HUES6 (cell line): ENCODE data around the gene SHMT2.

Experiments
- H3K27ac ChIP-seq: 2 replicates; pipeline ENCODE4 v1.7.0; 2013; ENCODE audit warnings: low read depth, mild to moderate bottlenecking, low read length, inconsistent platforms
- H3K27me3 ChIP-seq: 2 replicates; pipeline ENCODE4 v1.6.1; 2013; ENCODE audit warnings: low read length; ENCODE audit not compliant: control insufficient read depth, insufficient read depth
- H3K36me3 ChIP-seq: 2 replicates; pipeline ENCODE4 v1.6.1; 2013; ENCODE audit warnings: low read length; ENCODE audit not compliant: control insufficient read depth, insufficient read depth
- H3K4me1 ChIP-seq: 2 replicates; pipeline ENCODE4 v1.6.1; 2013; ENCODE audit warnings: low read length; ENCODE audit not compliant: control insufficient read depth, insufficient read depth
- H3K4me3 ChIP-seq: 2 replicates; pipeline ENCODE4 v1.5.1; 2013; ENCODE audit warnings: low read depth, low read length
- H3K9ac ChIP-seq: one replicate; pipeline ENCODE4 v1.6.1; 2013; ENCODE audit warnings: mild to moderate bottlenecking, low read length
- H3K9me3 ChIP-seq: 2 replicates; pipeline ENCODE4 v1.6.1; 2013; ENCODE audit warnings: low read depth, low read length; ENCODE audit not compliant: control insufficient read depth, insufficient read depth

SHMT2 gene

DNA sequence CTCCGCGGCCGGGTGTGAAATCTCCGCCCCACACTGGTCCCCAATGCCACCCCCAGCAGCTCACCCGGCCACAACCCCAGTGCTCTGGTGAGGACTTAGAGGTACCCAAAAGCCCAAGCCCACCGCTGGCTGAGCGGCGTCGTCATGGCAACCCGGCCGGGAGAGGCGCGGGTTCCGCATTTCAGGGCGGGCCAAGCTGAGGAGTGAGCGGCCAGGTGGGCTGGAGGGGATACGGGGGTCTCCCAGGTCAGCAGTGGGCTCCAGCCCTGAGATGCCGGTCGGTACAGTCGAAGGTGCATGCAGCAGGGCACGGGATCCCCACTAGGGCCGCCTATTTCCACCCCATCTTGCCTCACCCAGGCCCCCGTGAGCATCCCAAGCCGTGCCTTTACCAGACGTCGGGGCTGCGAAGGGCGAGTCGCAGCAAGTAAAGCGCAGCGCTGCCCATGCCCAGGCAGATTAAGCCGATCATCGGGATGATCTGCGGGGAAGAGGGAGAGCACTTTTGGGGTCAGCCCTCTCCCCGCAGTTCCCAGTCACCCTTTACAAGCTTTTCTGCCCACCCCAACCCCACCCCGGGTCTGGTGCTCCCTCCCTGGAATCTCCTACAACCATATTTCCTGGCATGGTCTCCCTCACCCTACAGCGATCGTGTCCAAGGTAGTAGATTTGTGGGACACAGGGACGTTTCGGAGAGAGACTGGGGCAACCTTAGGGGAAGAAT, 6.9 kb downstream of the SHMT2 start:
- Histone ChIP-seq H3K9me3 (no peaks in the 10 kb centered on the region), H3K4me3 (no peak overlapping the region), H3K27ac (no peak overlapping the region), H3K9ac (no peak overlapping the region), H3K4me1 (peaks cover 45% of the 10 kb centered on the region), H3K27me3 (peaks cover 73% of the 10 kb centered on the region), H3K36me3 (peaks cover 34% of the 10 kb centered on the region)

- Histone ChIP-seq H3K9me3 (no peaks in the 10 kb centered on the region), H3K9ac (no peak overlapping the region), H3K27me3 (peaks cover 80% of the 10 kb centered on the region), H3K4me1 (peaks cover 51% of the 10 kb centered on the region), H3K27ac (no peak overlapping the region), H3K4me3 (no peak overlapping the region), H3K36me3 (peaks cover 27% of the 10 kb centered on the region)
These were observed 7.5 kb downstream of the SHMT2 start for GRCh38 chr12:57236925-57237595.

GRCh38 chr12:57237596-57237931, 8.1 kb downstream of the SHMT2 start:
- Histone ChIP-seq H3K4me3 (peak overlapping the region; percentile 73), H3K27me3 (peaks cover 85% of the 10 kb centered on the region), H3K9me3 (no peaks in the 10 kb centered on the region), H3K36me3 (peaks cover 22% of the 10 kb centered on the region), H3K27ac (no peak overlapping the region), H3K4me1 (peaks cover 54% of the 10 kb centered on the region), H3K9ac (peak overlapping the region; percentile 25)

- Histone ChIP-seq H3K27me3 (peaks cover 88% of the 10 kb centered on the region), H3K27ac (no peak overlapping the region), H3K9ac (peak overlapping the region; percentile 69), H3K9me3 (no peaks in the 10 kb centered on the region), H3K4me3 (peak overlapping the region; percentile 73), H3K36me3 (peaks cover 16% of the 10 kb centered on the region), H3K4me1 (peaks cover 54% of the 10 kb centered on the region)
These were observed 8.7 kb downstream of the SHMT2 start for GRCh38 chr12:57237932-57238853.

GRCh38 chr12:57238854-57239554, 9.5 kb downstream of the SHMT2 start:
- Histone ChIP-seq H3K4me3 (peak overlapping the region; percentile 73), H3K4me1 (peaks cover 54% of the 10 kb centered on the region), H3K9ac (peak overlapping the region; percentile 81), H3K36me3 (peaks cover 8% of the 10 kb centered on the region), H3K27me3 (peaks cover 89% of the 10 kb centered on the region), H3K27ac (no peak overlapping the region), H3K9me3 (no peaks in the 10 kb centered on the region)

GRCh38 chr12:57239587-57240065, 10.1 kb downstream of the SHMT2 start:
- no peak overlapping the region for H3K27ac ChIP-seq
- H3K4me1 ChIP-seq: peaks cover 55% of the 10 kb centered on the region
- H3K9me3 ChIP-seq: no peaks in the 10 kb centered on the region
- peaks cover 1% of the 10 kb centered on the region for H3K36me3 ChIP-seq
- H3K9ac ChIP-seq: peak overlapping the region; percentile 81
- H3K4me3 ChIP-seq: peak overlapping the region; percentile 73
- H3K27me3 ChIP-seq: peaks cover 89% of the 10 kb centered on the region

DNA sequence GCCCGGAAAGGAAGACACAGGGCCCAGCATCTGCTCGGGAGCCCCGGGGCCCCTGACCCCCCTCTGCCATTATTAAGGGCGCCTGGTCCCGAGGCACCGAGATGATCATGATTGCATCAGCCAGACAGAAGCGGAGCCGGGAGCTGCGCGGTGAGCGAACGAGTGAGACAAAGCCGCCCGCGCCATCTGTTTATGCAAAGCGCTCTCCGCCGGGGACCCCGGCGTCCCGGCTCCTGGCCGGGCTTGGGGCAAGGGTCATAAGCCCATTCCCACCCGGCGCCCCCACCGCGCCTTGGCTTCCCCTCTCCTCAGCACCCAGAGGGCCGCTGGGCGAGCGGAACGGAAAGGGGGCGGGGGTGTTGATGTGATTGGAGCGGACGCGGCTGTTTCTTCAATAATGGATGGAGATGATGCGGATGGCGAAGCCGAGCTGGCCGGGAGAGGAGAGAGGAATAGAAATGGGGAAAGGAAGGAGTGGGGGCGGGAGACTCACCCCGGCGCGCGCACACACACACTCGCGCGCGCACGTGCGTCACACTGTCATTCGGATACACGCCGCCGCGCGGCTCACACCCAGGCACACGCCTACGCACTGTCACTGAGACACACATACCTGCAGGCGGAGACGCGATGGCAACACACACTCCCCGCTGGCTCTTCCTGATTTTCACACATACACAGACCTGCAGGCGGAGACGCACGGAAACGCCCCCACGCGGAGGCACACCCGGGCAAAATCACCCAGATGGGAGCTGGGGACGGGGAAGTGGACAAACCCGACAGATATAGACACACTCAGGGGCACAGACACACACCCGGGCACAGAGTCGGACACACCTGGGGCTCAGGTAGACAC, 10.8 kb downstream of the SHMT2 start:
- Histone ChIP-seq H3K9me3 (no peaks in the 10 kb centered on the region), H3K27me3 (peaks cover 86% of the 10 kb centered on the region), H3K4me3 (peak overlapping the region; percentile 73), H3K9ac (peak overlapping the region; percentile 81), H3K4me1 (peaks cover 52% of the 10 kb centered on the region), H3K36me3 (no peaks in the 10 kb centered on the region), H3K27ac (no peak overlapping the region)

GRCh38 chr12:57240926-57241401, 11.5 kb downstream of the SHMT2 start:
- peak overlapping the region; percentile 81 for H3K9ac ChIP-seq
- peak overlapping the region; percentile 73 for H3K4me3 ChIP-seq
- H3K4me1 ChIP-seq: peaks cover 47% of the 10 kb centered on the region
- peaks cover 79% of the 10 kb centered on the region for H3K27me3 ChIP-seq
- H3K9me3 ChIP-seq: no peaks in the 10 kb centered on the region
- no peaks in the 10 kb centered on the region for H3K36me3 ChIP-seq
- H3K27ac ChIP-seq: no peak overlapping the region

DNA sequence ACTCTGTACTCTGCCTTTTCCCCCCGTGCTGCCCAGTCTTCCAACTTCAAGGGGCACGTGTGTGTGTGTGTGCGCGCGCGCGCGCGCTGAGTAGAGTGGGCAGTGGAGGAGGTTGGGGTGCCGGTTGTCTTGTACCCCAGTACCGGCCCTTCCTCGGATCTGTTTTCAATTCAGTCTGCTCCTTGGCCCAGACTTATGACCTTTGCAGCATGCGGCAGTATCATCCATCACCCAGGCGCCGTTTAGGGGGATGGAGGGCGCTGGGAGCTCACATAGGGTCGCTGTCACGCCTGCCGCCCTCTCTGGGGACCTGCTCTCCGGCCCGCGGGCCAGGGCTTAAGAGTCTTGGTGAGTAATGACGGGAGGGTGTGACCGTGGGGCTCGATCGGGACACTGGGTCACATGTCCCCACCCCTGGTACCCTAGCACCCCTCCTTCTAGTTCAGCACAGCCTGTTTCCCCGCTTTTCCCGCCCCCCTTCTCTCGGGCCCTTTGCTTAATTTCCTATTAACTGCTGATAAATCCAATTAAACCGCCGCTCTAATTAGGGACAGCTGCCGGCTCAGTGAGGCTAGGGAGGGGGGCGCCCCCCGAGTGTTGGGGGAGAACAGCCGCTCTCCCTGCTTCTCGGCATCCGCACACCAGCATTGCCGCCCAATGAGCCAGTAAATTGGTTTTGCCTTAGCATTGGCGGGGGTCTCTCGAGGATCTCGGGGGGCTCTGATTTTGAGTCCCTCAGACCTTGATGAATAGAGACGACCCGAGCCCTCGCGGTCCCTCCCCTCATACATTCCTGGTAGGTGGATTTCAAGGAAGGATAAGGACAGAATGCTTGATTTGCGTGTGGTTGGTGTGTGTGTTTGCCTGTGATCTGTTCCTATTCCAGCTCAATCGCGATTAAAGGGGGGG, 12.1 kb downstream of the SHMT2 start:
- Histone ChIP-seq H3K27ac (no peak overlapping the region), H3K27me3 (peaks cover 72% of the 10 kb centered on the region), H3K9ac (peak overlapping the region; percentile 12), H3K9me3 (no peaks in the 10 kb centered on the region), H3K4me1 (peaks cover 44% of the 10 kb centered on the region), H3K36me3 (no peaks in the 10 kb centered on the region), H3K4me3 (peak overlapping the region; percentile 73)
